Measurements from ENCODE around the gene STAU1. TPM values are rescaled to one million over a fixed set of nuclear protein-coding genes. Genes with fewer than 3 reads are reported as not detected.

The STAU1 gene
- polyA plus RNA-seq, 1 donor (not counting 4 experiments of a cell fraction or from before 2014, with no cell fraction given) = 55.3 TPM

DNA sequence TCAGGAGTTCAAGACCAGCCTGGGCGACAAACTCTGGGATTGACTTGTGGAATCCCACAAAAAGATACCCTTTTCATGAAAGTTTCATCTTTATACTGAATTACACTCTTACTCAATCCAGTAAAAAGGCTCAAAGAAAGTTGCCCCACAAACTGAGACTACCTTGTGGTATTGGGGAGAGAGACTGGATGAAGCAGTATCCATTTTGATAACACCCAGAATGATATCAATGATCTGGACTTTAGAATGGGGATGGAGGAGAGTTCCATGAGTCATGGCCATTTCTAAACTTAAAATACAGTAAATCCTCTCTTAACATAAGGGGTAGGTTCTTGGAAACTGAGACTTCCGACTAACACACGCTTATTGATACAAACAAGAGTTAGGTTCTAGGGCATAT, 4.7 kb downstream of the STAU1 start:
- no peaks in the 10 kb centered on the region for H3K9me1 ChIP-seq (ENCODE audit: control insufficient read depth, extremely low read depth, insufficient read depth, low read length)
- H3K4me2 ChIP-seq (ENCODE audit: control insufficient read depth, extremely low read depth, insufficient read depth, low read depth, low read length) = no peak overlapping the region
- no peaks in the 10 kb centered on the region for H3K9me3 ChIP-seq (ENCODE audit: control insufficient read depth, low read depth, low read length)
- peaks cover 0 to 5% of the 10 kb centered on the region in 2 experiments for H3K36me3 ChIP-seq (ENCODE audit: control insufficient read depth in 2 of 2, extremely low read depth in 1 of 2, insufficient read depth in 2 of 2, low read length in 2 of 2)
- peaks cover 15% of the 10 kb centered on the region for H4K20me1 ChIP-seq (ENCODE audit: control insufficient read depth, extremely low read depth, insufficient read depth, low read length)
- FAIRE-seq = no peak
- no peak for DNase-seq (ENCODE audit: low read depth, low spot score)
- no peak overlapping the region for H2AFZ ChIP-seq (ENCODE audit: control insufficient read depth, low read length)
- TF ChIP-seq EZH2 (IDR thresholded peaks at IDR 0.05; ENCODE audit: low read length) = no peak
- TF ChIP-seq, protein P1, sequence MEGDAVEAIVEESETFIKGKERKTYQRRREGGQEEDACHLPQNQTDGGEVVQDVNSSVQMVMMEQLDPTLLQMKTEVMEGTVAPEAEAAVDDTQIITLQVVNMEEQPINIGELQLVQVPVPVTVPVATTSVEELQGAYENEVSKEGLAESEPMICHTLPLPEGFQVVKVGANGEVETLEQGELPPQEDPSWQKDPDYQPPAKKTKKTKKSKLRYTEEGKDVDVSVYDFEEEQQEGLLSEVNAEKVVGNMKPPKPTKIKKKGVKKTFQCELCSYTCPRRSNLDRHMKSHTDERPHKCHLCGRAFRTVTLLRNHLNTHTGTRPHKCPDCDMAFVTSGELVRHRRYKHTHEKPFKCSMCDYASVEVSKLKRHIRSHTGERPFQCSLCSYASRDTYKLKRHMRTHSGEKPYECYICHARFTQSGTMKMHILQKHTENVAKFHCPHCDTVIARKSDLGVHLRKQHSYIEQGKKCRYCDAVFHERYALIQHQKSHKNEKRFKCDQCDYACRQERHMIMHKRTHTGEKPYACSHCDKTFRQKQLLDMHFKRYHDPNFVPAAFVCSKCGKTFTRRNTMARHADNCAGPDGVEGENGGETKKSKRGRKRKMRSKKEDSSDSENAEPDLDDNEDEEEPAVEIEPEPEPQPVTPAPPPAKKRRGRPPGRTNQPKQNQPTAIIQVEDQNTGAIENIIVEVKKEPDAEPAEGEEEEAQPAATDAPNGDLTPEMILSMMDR (optimal IDR thresholded peaks at IDR 0.05 in 1 of 3, IDR thresholded peaks at IDR 0.05 in 1 of 3, conservative IDR thresholded peaks at IDR 0.05 in 1 of 3; ENCODE audit: extremely low read depth in 1 of 3, insufficient read depth in 2 of 3, low read length in 3 of 3) = no peak
- H3K79me2 ChIP-seq (ENCODE audit: control insufficient read depth, insufficient read depth, low read length) = peaks cover 88% of the 10 kb centered on the region
- dilution Hi-C loops (cut with MboI; ENCODE audit: extremely low pct_ligation_motif_present, low sequenced_read_pairs) = no loop called here
- H3K4me1 ChIP-seq (ENCODE audit: control insufficient read depth, extremely low read depth, insufficient read depth, low read length) = peaks cover 13% of the 10 kb centered on the region
- H3K27ac ChIP-seq (ENCODE audit: control insufficient read depth, insufficient read depth, low read length) = no peak overlapping the region
- no peak overlapping the region for H3K4me3 ChIP-seq (ENCODE audit: control insufficient read depth in 2 of 3, extremely low read depth in 1 of 3, insufficient read depth in 2 of 3, low read depth in 1 of 3, low read length in 3 of 3)
- no peaks in the 10 kb centered on the region for H3K27me3 ChIP-seq (ENCODE audit: control insufficient read depth, extremely low read depth, insufficient read depth, low read length)
- H3K9ac ChIP-seq (ENCODE audit: control insufficient read depth, extremely low read depth, insufficient read depth, low read length) = no peak overlapping the region

DNA sequence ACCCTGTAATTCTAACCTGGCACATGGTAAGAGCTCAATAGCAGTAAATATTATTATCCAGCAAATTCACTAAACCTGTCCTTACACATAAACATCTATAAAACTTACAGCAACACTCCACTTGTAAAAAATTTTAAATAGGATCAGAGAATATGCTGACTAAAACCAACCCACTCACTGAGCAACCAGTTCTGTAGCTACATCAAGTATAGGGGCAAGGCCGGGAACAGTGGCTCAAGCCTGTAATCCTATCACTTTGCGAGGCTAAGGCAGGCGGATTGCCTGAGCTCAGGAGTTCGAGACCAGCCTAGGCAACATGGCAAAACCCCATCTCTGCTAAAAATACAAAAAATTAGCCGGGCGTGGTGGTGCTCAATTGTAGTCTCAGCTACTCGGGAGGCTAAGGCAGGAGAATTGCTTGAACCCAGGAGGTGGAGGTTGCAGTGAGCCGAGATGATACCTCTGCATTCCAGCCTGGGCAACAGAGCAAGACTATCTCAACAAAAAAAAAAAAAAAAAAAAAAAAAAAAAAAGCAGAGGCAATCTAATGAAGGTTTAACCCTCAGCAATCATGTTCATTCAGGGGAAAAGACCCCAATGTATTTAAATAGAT, 6.8 kb downstream of the STAU1 start:
- no peaks in the 10 kb centered on the region for H3K9me3 ChIP-seq (ENCODE audit: control insufficient read depth, low read depth, low read length)
- peaks cover 0 to 9% of the 10 kb centered on the region in 2 experiments for H3K36me3 ChIP-seq (ENCODE audit: control insufficient read depth in 2 of 2, extremely low read depth in 1 of 2, insufficient read depth in 2 of 2, low read length in 2 of 2)
- H3K27ac ChIP-seq (ENCODE audit: control insufficient read depth, insufficient read depth, low read length) = no peak overlapping the region
- peaks cover 13% of the 10 kb centered on the region for H3K4me1 ChIP-seq (ENCODE audit: control insufficient read depth, extremely low read depth, insufficient read depth, low read length)
- no peak overlapping the region for H3K4me3 ChIP-seq (ENCODE audit: control insufficient read depth in 2 of 3, extremely low read depth in 1 of 3, insufficient read depth in 2 of 3, low read depth in 1 of 3, low read length in 3 of 3)
- H4K20me1 ChIP-seq (ENCODE audit: control insufficient read depth, extremely low read depth, insufficient read depth, low read length) = peaks cover 15% of the 10 kb centered on the region
- no peak overlapping the region for H3K4me2 ChIP-seq (ENCODE audit: control insufficient read depth, extremely low read depth, insufficient read depth, low read depth, low read length)
- H3K27me3 ChIP-seq (ENCODE audit: control insufficient read depth, extremely low read depth, insufficient read depth, low read length) = no peaks in the 10 kb centered on the region
- TF ChIP-seq, protein P1 (optimal IDR thresholded peaks at IDR 0.05 in 1 of 3, IDR thresholded peaks at IDR 0.05 in 1 of 3, conservative IDR thresholded peaks at IDR 0.05 in 1 of 3; ENCODE audit: extremely low read depth in 1 of 3, insufficient read depth in 2 of 3, low read length in 3 of 3) = no peak
- TF ChIP-seq EZH2 (IDR thresholded peaks at IDR 0.05; ENCODE audit: low read length) = no peak
- FAIRE-seq (no peak), DNase-seq (ENCODE audit: low read depth, low spot score) (no peak)
- peaks cover 91% of the 10 kb centered on the region for H3K79me2 ChIP-seq (ENCODE audit: control insufficient read depth, insufficient read depth, low read length)
- dilution Hi-C loops (cut with MboI; ENCODE audit: extremely low pct_ligation_motif_present, low sequenced_read_pairs) = no loop called here
- no peaks in the 10 kb centered on the region for H3K9me1 ChIP-seq (ENCODE audit: control insufficient read depth, extremely low read depth, insufficient read depth, low read length)
- H3K9ac ChIP-seq (ENCODE audit: control insufficient read depth, extremely low read depth, insufficient read depth, low read length) = no peak overlapping the region
- no peak overlapping the region for H2AFZ ChIP-seq (ENCODE audit: control insufficient read depth, low read length)
